ENCODE data around the gene DRD1. TPM values are rescaled to one million over a fixed set of nuclear protein-coding genes. Genes with fewer than 3 reads are reported as not detected.

The DRD1 gene
- total and polyA plus RNA-seq, 2 experiments from 2014 or later: 0.11 to 0.14 TPM

GRCh38 chr5:175452166-175452565, 8.2 kb upstream of the DRD1 start (continued):
- TF ChIP-seq ZNF462 (CRISPR knock-in tag; IDR thresholded peaks at IDR 0.05) (no peak), CREB1 (CRISPR knock-in tag; IDR thresholded peaks at IDR 0.05; ENCODE audit: low read depth) (no peak), STAT1 (IDR thresholded peaks at IDR 0.05; ENCODE audit: unreplicated experiment) (no peak)

DNA sequence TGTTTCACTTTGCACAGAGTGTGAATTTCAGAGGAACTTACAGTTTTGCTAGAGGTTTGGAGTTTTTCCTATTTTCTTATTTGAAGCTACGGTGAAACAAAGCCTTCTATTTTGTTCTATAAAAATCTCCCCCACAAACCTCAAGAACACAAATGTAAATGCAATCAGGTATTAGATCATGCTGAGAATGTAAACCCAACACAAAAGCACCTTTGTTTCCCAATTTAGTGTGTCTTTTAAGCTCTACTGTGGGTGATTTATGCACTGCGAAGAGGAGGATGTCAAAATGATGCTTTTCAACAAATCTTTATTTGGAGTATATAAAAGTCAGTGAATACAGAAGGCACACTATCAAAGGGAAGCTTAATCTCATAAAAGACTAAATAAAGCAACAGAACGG, 4.3 kb upstream of the DRD1 start:
- Histone ChIP-seq H3K4me2 (peak overlapping the region; percentile 10), H3K27me3 (ENCODE audit: insufficient read depth) (peaks cover 47% of the 10 kb centered on the region), H3K9me2 (ENCODE audit: insufficient read depth) (no peaks in the 10 kb centered on the region), H3K36me3 (ENCODE audit: insufficient read depth) (no peaks in the 10 kb centered on the region), H3F3A (replicated peaks; ENCODE audit: low read depth) (no peaks in the 10 kb centered on the region), H2AFZ (no peak overlapping the region), H4K20me1 (replicated peaks; ENCODE audit: insufficient read depth) (no peaks in the 10 kb centered on the region), H3K4me1 (ENCODE audit: insufficient read depth) (peaks cover 23% of the 10 kb centered on the region), H3K79me2 (replicated peaks; ENCODE audit: insufficient read depth) (no peaks in the 10 kb centered on the region), H3K4me3 (no peak overlapping the region), H3K27ac (ENCODE audit: low read depth) (no peak overlapping the region)
- H3K27me3 Mint-ChIP-seq (ENCODE audit: insufficient read depth, low read depth, poor library complexity): peaks cover 30% of the 10 kb centered on the region
- H3K9me3 Mint-ChIP-seq: no peaks in the 10 kb centered on the region; the same call in 2 of the 3 replicates
- DNase-seq (ENCODE audit: low spot score) (no peak), ATAC-seq (no peak)
- H3K36me3 Mint-ChIP-seq (ENCODE audit: low read depth): no peaks in the 10 kb centered on the region
- no peak overlapping the region for H3K27ac Mint-ChIP-seq
- no peak for TF ChIP-seq EZH2phosphoT487 (IDR thresholded peaks at IDR 0.05; ENCODE audit: unreplicated experiment)
- no peak for TF ChIP-seq POLR2AphosphoS5 (IDR thresholded peaks at IDR 0.05; ENCODE audit: low read depth)
- no peak for TF ChIP-seq ZNF114 (CRISPR knock-in tag; IDR thresholded peaks at IDR 0.05)
- peak; percentile 10; the same call in 1 of the 2 replicates for TF ChIP-seq NANOG (IDR thresholded peaks at IDR 0.05; ENCODE audit: borderline replicate concordance)
- H3K4me3 Mint-ChIP-seq: no peak overlapping the region
- peaks cover 25% of the 10 kb centered on the region for H3K4me1 Mint-ChIP-seq
